Liver (tissue), 3 donors: ENCODE results near the gene ALS2CL.

Experiments used
- CTCF ChIP-seq: fragments of 150-350 bp; IDR thresholded peaks from 2 replicates; pipeline ENCODE4 v1.5.1; 2017; ENCODE audit warnings: improper control_type of control experiment, low read depth, low read length; ENCODE audit not compliant: missing input control
- RAD21 ChIP-seq, 2 donors: IDR thresholded peaks; 2 replicates each; pipeline ENCODE4 v1.6.1; 2016; ENCODE audit warnings: antibody characterized with exemption in 2 of 2, mild to moderate bottlenecking in 2 of 2
- SP1 ChIP-seq: IDR thresholded peaks from 2 replicates; pipeline ENCODE4 v1.6.1; 2018; ENCODE audit warnings: antibody characterized with exemption, mild to moderate bottlenecking
- TAF1 ChIP-seq: conservative IDR thresholded peaks from 2 replicates; pipeline ENCODE4 v1.6.1; 2016; ENCODE audit warnings: antibody characterized with exemption, mild to moderate bottlenecking
- YY1 ChIP-seq: IDR thresholded peaks from 2 replicates; pipeline ENCODE4 v1.6.1; 2016; ENCODE audit warnings: antibody characterized with exemption, mild to moderate bottlenecking
- donor health status: healthy.
- donor health status: healthy.

DNA sequence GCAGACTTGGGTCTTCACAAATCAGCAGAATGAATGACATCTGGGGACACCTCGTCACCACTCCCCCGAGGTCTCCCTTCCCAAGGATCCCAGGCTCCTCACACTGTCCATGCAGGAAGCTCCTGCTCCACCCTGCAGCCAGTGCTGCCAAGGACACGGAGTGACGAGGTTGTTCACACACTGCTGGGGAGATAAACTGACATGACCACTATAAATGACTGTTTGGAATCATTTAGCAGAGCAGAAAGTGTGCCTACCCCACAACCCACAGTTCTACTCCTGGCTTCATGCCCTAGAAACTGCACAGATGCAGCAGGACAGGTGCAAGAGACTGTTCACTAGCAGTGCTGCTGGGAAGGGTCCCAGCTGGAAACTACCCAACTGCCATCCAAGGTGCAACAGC, 43.9 kb upstream of the ALS2CL start:
- no peak for TF ChIP-seq YY1
- no peak for TF ChIP-seq SP1
- no peak for TF ChIP-seq CTCF
- no peak for TF ChIP-seq RAD21 (IDR thresholded peaks at IDR 0.05)
- TF ChIP-seq TAF1 = no peak
